K562 (cell line): Measurements from ENCODE around the gene CRAT. TPM values are rescaled to one million over a fixed set of nuclear protein-coding genes. Genes with fewer than 3 reads are reported as not detected.

Experiments used
- ARID1B ChIP-seq: fragments of 450-650 bp; IDR thresholded peaks from 2 replicates; pipeline ENCODE4 v1.6.1; 2016; ENCODE audit warnings: antibody characterized with exemption, mild to moderate bottlenecking, inconsistent platforms
- CBX3 ChIP-seq, 2 experiments: IDR thresholded peaks; 1 replicate in 1 of 2; 2 replicates in 1 of 2; pipeline ENCODE4 v1.6.1; 2012; ENCODE audit warnings: inconsistent platforms in 2 of 2, low read length in 2 of 2, borderline replicate concordance in 1 of 2, control low read depth in 1 of 2
- ELF1 ChIP-seq: fragments of 200-800 bp; sonication (Bioruptor generic); IDR thresholded peaks from 2 replicates; pipeline ENCODE4 v1.6.1; 2016; ENCODE audit warnings: missing genetic modification characterization, missing compliant biosample characterization
- HDAC2 ChIP-seq: fragments of 450-650 bp; IDR thresholded peaks from 2 replicates; pipeline ENCODE4 v1.6.1; 2016; ENCODE audit warnings: mild to moderate bottlenecking
- HNRNPUL1 ChIP-seq: fragments of 200-400 bp; formaldehyde crosslinking; IDR thresholded peaks from 2 replicates; pipeline ENCODE4 v1.6.1; 2017; ENCODE audit warnings: low read length
- MAZ ChIP-seq, 2 experiments: fragments of 450-650 bp in 1 of 2; sonication (generic) in 1 of 2; formaldehyde crosslinking; IDR thresholded peaks in 1 of 2; conservative IDR thresholded peaks in 1 of 2; 2 replicates each; pipeline versions ENCODE4 v1.4.0 to v1.5.0; 2020; ENCODE audit warnings: mild to moderate bottlenecking in 1 of 2, missing genetic modification reagents in 1 of 2
- MIER1 ChIP-seq: fragments of 450-650 bp; IDR thresholded peaks from 2 replicates; pipeline ENCODE4 v1.6.1; 2016; ENCODE audit warnings: antibody characterized with exemption, mild to moderate bottlenecking, low read depth
- MTA1 ChIP-seq: fragments of 450-650 bp; IDR thresholded peaks from 2 replicates; pipeline ENCODE4 v1.6.1; 2017; ENCODE audit warnings: borderline replicate concordance
- MTA2 ChIP-seq: fragments of 450-650 bp; IDR thresholded peaks from 2 replicates; pipeline ENCODE4 v1.6.1; 2016; ENCODE audit warnings: low read depth
- MYNN ChIP-seq, 2 experiments: sonication (generic); formaldehyde crosslinking in 1 of 2; IDR thresholded peaks; 2 replicates each; pipeline versions ENCODE4 v1.5.0 to v1.6.1; 2016 to 2020; ENCODE audit warnings: antibody characterized with exemption in 1 of 2, missing genetic modification reagents in 1 of 2
- NR3C1 ChIP-seq: sonication (generic); formaldehyde crosslinking; IDR thresholded peaks from 2 replicates; pipeline ENCODE4 v1.8.1; 2022; ENCODE audit warnings: missing genetic modification reagents
- PHF8 ChIP-seq: fragments of 200-600 bp; sonication (generic); IDR thresholded peaks from 2 replicates; pipeline ENCODE4 v1.6.1; 2012; ENCODE audit warnings: mixed run types, mild to moderate bottlenecking, inconsistent platforms, low read length, moderate library complexity, borderline replicate concordance
- PRPF4 ChIP-seq: fragments of 200-400 bp; formaldehyde crosslinking; IDR thresholded peaks from one replicate; pipeline ENCODE4 v1.6.1; 2017; ENCODE audit warnings: low read length, low read depth, mild to moderate bottlenecking; ENCODE audit not compliant: insufficient read depth, poor library complexity, severe bottlenecking
- PTBP1 ChIP-seq: fragments of 200-400 bp; formaldehyde crosslinking; IDR thresholded peaks from 2 replicates; pipeline ENCODE4 v1.6.1; 2017; ENCODE audit warnings: low read depth, low read length
- RNF2 ChIP-seq: sonication (generic); IDR thresholded peaks from 2 replicates; pipeline ENCODE4 v1.6.1; 2016
- SETDB1 ChIP-seq: IDR thresholded peaks from one replicate; pipeline ENCODE4 v1.6.1; 2012; ENCODE audit warnings: low read length, control low read depth, inconsistent platforms
- SIRT6 ChIP-seq: IDR thresholded peaks from one replicate; pipeline ENCODE4 v1.6.1; 2012; ENCODE audit warnings: low read depth, mild to moderate bottlenecking, control low read depth, inconsistent platforms, low read length, moderate library complexity
- SMAD4 ChIP-seq: fragments of 250-450 bp; sonication (Bioruptor Pico); conservative IDR thresholded peaks from 2 replicates; pipeline ENCODE4 v1.8.0; 2021; ENCODE audit warnings: inconsistent platforms, mild to moderate bottlenecking, moderate library complexity
- SMARCC2 ChIP-seq: fragments of 450-650 bp; IDR thresholded peaks from 2 replicates; pipeline ENCODE4 v1.6.1; 2017; ENCODE audit warnings: antibody characterized with exemption, moderate library complexity, mild to moderate bottlenecking, low read depth
- TGIF2 ChIP-seq: sonication (generic); formaldehyde crosslinking; IDR thresholded peaks from 2 replicates; pipeline ENCODE4 v1.8.1; 2022; ENCODE audit warnings: mild to moderate bottlenecking, missing genetic modification reagents, moderate library complexity
- U2AF1 ChIP-seq: fragments of 200-400 bp; formaldehyde crosslinking; optimal IDR thresholded peaks from 2 replicates; pipeline ENCODE3; 2017; ENCODE audit warnings: mild to moderate bottlenecking, low read depth, low read length, moderate library complexity
- ZBED1 ChIP-seq: IDR thresholded peaks from 2 replicates; pipeline ENCODE4 v1.6.1; 2014
- ZNF589 ChIP-seq: fragments of 200-800 bp; sonication (Bioruptor generic); IDR thresholded peaks from 2 replicates; pipeline ENCODE4 v1.6.1; 2016; ENCODE audit warnings: low read depth, missing genetic modification characterization, missing compliant biosample characterization
- ZNF785 ChIP-seq: fragments of 250-450 bp; sonication (Bioruptor Pico); IDR thresholded peaks from 2 replicates; pipeline ENCODE4 v1.4.0; 2020; ENCODE audit warnings: mild to moderate bottlenecking
- polyA plus RNA-seq, 8 experiments: library from polyadenylated mRNA; depleted of rRNA in 4 of 8; stranded (reverse) in 5 of 8; unstranded in 3 of 8; fragments of >200 nt; fragmentation: Nextera tagmentation in 2 of 8; fragmentation: Illumina TruSeq in 1 of 8; extraction: Ambion mirVana in 2 of 8; extraction: Trizol in 1 of 8; gene quantifications; 2 replicates each; pipeline versions ENCODE4 v1.2.1 to v1.2.3, GENCODE V29; 2011 to 2014; ENCODE audit warnings: inconsistent platforms in 1 of 8, missing spikeins in 1 of 8
- total RNA-seq, 7 experiments: library from RNA; depleted of rRNA in 6 of 7; stranded (reverse); fragments of >200 nt in 6 of 7; fragmentation: Illumina TruSeq in 2 of 7; extraction: Trizol in 2 of 7; gene quantifications; 2 replicates each; pipeline versions ENCODE4 v1.2.1 to v1.2.3, GENCODE V29; 2011 to 2021; ENCODE audit warnings: low replicate concordance in 1 of 7
- TF ChIP-seq, protein P1 (sequence below): sonication (generic); formaldehyde crosslinking; IDR thresholded peaks from 2 replicates; pipeline ENCODE4 v1.8.0; 2022; ENCODE audit warnings: mild to moderate bottlenecking, missing genetic modification reagents
- TF ChIP-seq, protein P2 (sequence below): sonication (generic); formaldehyde crosslinking; IDR thresholded peaks from 2 replicates; pipeline ENCODE4 v1.8.1; 2023; ENCODE audit warnings: mild to moderate bottlenecking, missing genetic modification reagents
- TF ChIP-seq, protein P3 (sequence below): sonication (generic); formaldehyde crosslinking; IDR thresholded peaks from 2 replicates; pipeline ENCODE4 v1.5.0; 2020; ENCODE audit warnings: missing genetic modification reagents

CRAT gene
- total and polyA plus RNA-seq, 9 of the 15 experiments (the other 6 are each of a cell fraction or from before 2014, with no cell fraction given), result 0.20 to 13.8 (median 5.4) TPM

DNA sequence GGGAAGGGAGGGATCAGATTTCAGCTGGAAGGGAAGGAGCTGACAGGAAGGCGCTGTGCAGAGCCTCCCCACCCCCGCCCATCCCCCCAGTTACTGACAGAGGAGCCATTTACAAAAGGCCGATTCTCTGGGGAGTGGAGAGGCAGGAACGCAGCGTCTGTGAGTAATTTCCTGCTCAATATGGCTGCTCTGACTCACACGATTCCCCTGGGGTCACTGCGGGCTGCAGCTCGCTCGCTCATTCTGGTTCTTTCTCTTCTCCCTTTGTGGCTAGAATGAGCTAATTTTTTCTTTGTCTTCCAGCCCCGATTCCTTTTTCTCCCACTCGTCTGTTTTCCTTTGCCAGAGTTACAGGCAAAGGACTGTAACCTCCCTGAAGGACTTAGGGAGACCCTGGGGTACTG is 29.4 kb upstream of the CRAT start (continued):
- TF ChIP-seq U2AF1, result no peak
- TF ChIP-seq ZNF785 (CRISPR knock-in tag), result no peak
- no peak for TF ChIP-seq TGIF2 (CRISPR knock-in tag)
- peak; percentile 60 for TF ChIP-seq ARID1B
- TF ChIP-seq MAZ (CRISPR knock-in tag; conservative IDR thresholded peaks at IDR 0.05 in 1 of 2, IDR thresholded peaks at IDR 0.05 in 1 of 2), result peak; percentile 29 to 70; a peak in 2 of 4 replicates
- TF ChIP-seq HNRNPUL1, result no peak
- TF ChIP-seq MTA1, result no peak
- TF ChIP-seq SMAD4, result no peak
- no peak for TF ChIP-seq MIER1
- no peak for TF ChIP-seq MYNN (IDR thresholded peaks at IDR 0.05)
- no peak for TF ChIP-seq MYNN (CRISPR knock-in tag; IDR thresholded peaks at IDR 0.05)
- TF ChIP-seq NR3C1 (CRISPR knock-in tag), result no peak
- TF ChIP-seq, protein P1, sequence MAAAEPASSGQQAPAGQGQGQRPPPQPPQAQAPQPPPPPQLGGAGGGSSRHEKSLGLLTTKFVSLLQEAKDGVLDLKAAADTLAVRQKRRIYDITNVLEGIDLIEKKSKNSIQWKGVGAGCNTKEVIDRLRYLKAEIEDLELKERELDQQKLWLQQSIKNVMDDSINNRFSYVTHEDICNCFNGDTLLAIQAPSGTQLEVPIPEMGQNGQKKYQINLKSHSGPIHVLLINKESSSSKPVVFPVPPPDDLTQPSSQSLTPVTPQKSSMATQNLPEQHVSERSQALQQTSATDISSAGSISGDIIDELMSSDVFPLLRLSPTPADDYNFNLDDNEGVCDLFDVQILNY (CRISPR knock-in tag), result no peak
- TF ChIP-seq RNF2, result 0 out of 2 replicates have a peak, but pooled peaks have one; percentile 28
- TF ChIP-seq, protein P2, sequence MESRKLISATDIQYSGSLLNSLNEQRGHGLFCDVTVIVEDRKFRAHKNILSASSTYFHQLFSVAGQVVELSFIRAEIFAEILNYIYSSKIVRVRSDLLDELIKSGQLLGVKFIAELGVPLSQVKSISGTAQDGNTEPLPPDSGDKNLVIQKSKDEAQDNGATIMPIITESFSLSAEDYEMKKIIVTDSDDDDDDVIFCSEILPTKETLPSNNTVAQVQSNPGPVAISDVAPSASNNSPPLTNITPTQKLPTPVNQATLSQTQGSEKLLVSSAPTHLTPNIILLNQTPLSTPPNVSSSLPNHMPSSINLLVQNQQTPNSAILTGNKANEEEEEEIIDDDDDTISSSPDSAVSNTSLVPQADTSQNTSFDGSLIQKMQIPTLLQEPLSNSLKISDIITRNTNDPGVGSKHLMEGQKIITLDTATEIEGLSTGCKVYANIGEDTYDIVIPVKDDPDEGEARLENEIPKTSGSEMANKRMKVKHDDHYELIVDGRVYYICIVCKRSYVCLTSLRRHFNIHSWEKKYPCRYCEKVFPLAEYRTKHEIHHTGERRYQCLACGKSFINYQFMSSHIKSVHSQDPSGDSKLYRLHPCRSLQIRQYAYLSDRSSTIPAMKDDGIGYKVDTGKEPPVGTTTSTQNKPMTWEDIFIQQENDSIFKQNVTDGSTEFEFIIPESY (CRISPR knock-in tag), result no peak
- TF ChIP-seq, protein P3, sequence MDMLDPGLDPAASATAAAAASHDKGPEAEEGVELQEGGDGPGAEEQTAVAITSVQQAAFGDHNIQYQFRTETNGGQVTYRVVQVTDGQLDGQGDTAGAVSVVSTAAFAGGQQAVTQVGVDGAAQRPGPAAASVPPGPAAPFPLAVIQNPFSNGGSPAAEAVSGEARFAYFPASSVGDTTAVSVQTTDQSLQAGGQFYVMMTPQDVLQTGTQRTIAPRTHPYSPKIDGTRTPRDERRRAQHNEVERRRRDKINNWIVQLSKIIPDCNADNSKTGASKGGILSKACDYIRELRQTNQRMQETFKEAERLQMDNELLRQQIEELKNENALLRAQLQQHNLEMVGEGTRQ (CRISPR knock-in tag), result no peak
- TF ChIP-seq PHF8, result no peak
- TF ChIP-seq CBX3 (IDR thresholded peaks at IDR 0.05; ENCODE audit: borderline replicate concordance in 1 of 2, low read length in 2 of 2), result no peak
- no peak for TF ChIP-seq SIRT6
- TF ChIP-seq ZNF589 (CRISPR knock-in tag), result 0 out of 2 replicates have a peak, but pooled peaks have one; percentile 15
- no peak for TF ChIP-seq PTBP1
- no peak for TF ChIP-seq HDAC2
- no peak for TF ChIP-seq MTA2
- TF ChIP-seq SETDB1, result no peak
- TF ChIP-seq SMARCC2, result peak; percentile 50; the same call in 1 of the 2 replicates
- TF ChIP-seq ELF1, result no peak
- TF ChIP-seq PRPF4, result no peak
- TF ChIP-seq ZBED1, result peak; percentile 53; the same call in 1 of the 2 replicates
